Neural progenitor cell (in vitro differentiated cells): ENCODE data around the gene NDUFAF8. TPM values are rescaled to one million over a fixed set of nuclear protein-coding genes. Genes with fewer than 3 reads are reported as not detected.

Source experiments
- DNase-seq: peaks from one replicate; pipeline ENCODE4 v3.0.0-alpha.2; 2016; ENCODE audit warnings: low spot score
- H2AFZ ChIP-seq: fragments of 200-600 bp; sonication (generic); replicated peaks from 2 replicates; pipeline ENCODE4 v1.6.1; 2016; ENCODE audit warnings: antibody characterized with exemption
- H3F3A ChIP-seq: fragments of 200-600 bp; sonication (generic); 2 replicates; pipeline ENCODE4 v1.6.1; 2016; ENCODE audit warnings: antibody characterized with exemption, low read depth
- H3K27ac ChIP-seq: fragments of 200-600 bp; sonication (generic); 2 replicates; pipeline ENCODE4 v1.5.1; 2016; ENCODE audit warnings: mild to moderate bottlenecking
- H3K27me3 ChIP-seq: fragments of 200-600 bp; sonication (generic); 2 replicates; pipeline ENCODE4 v1.6.1; 2016; ENCODE audit warnings: mild to moderate bottlenecking, moderate library complexity
- H3K36me3 ChIP-seq: fragments of 200-600 bp; sonication (generic); 2 replicates; pipeline ENCODE4 v1.5.1; 2016
- H3K4me1 ChIP-seq: fragments of 200-600 bp; sonication (generic); 2 replicates; pipeline ENCODE4 v1.6.1; 2016; ENCODE audit warnings: mixed run types
- H3K4me2 ChIP-seq: fragments of 200-600 bp; sonication (generic); 2 replicates; pipeline ENCODE4 v1.6.1; 2016
- H3K4me3 ChIP-seq: fragments of 200-600 bp; sonication (generic); 2 replicates; pipeline ENCODE4 v1.5.1; 2016
- H3K79me2 ChIP-seq: fragments of 200-600 bp; sonication (generic); 2 replicates; pipeline ENCODE4 v1.6.1; 2016; ENCODE audit warnings: low read depth
- H3K9ac ChIP-seq: fragments of 200-600 bp; sonication (generic); 2 replicates; pipeline ENCODE4 v1.6.1; 2016
- H3K9me3 ChIP-seq: fragments of 200-600 bp; sonication (generic); 2 replicates; pipeline ENCODE4 v1.5.1; 2016; ENCODE audit warnings: low read depth
- H4K20me1 ChIP-seq: fragments of 200-600 bp; sonication (generic); 2 replicates; pipeline ENCODE4 v1.6.1; 2016; ENCODE audit warnings: low read depth
- H3K27ac Mint-ChIP-seq: 3 replicates; pipeline ENCODE4 v1.8.0; 2021; ENCODE audit warnings: mixed read lengths
- H3K27me3 Mint-ChIP-seq: 2 replicates; pipeline ENCODE4 v1.8.0; 2022; ENCODE audit warnings: low read depth, mild to moderate bottlenecking, inconsistent platforms, moderate library complexity, mixed read lengths; ENCODE audit not compliant: insufficient read depth
- H3K36me3 Mint-ChIP-seq: 3 replicates; pipeline ENCODE4 v1.8.0; 2021; ENCODE audit warnings: mixed read lengths
- H3K4me1 Mint-ChIP-seq: 3 replicates; pipeline ENCODE4 v1.8.0; 2021; ENCODE audit warnings: mixed read lengths
- H3K4me3 Mint-ChIP-seq: 3 replicates; pipeline ENCODE4 v1.8.0; 2021; ENCODE audit warnings: mild to moderate bottlenecking, moderate library complexity, mixed read lengths
- H3K9me3 Mint-ChIP-seq: 3 replicates; pipeline ENCODE4 v1.8.0; 2020; ENCODE audit warnings: mixed read lengths
- EZH2 ChIP-seq: fragments of 200-600 bp; sonication (generic); IDR thresholded peaks from 2 replicates; pipeline ENCODE4 v1.6.1; 2017; ENCODE audit warnings: antibody characterized with exemption, mild to moderate bottlenecking, moderate library complexity
- EZH2phosphoT487 ChIP-seq: fragments of 200-600 bp; sonication (generic); IDR thresholded peaks from 2 replicates; pipeline ENCODE4 v1.6.1; 2017; ENCODE audit warnings: antibody characterized with exemption
- total RNA-seq: library from RNA; depleted of rRNA; stranded (reverse); fragments of >200 nt; gene quantifications from 2 replicates; pipeline ENCODE4 v1.2.3, GENCODE V29; 2015; ENCODE audit warnings: low replicate concordance
- TF ChIP-seq, protein P1 (sequence below): fragments of 200-600 bp; sonication (generic); IDR thresholded peaks from 2 replicates; pipeline ENCODE4 v1.5.1; 2017; ENCODE audit warnings: antibody characterized with exemption, mild to moderate bottlenecking

NDUFAF8 gene
- total RNA-seq, 1 donor from 2014 or later = 34.7 TPM

DNA sequence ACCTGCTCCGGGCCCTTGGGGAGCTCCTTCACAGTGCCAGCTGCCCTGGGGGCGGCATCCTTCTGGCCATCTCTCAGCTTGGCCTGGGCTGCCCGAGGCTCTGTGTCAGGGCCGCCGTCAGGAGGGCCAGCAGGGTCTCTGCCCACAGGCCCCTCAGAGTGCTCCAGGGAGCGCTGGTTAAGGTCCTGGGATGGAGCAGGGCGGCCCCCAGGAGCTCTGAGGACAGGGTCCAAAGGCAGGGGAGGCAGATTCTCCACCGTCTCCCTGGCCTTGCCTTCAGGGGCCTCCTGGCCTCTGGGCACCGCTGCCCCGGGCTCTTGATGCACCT, 7.2 kb downstream of the NDUFAF8 start:
- Histone ChIP-seq H3K4me2 (no peak overlapping the region), H2AFZ (no peak overlapping the region), H3K9ac (no peak overlapping the region), H3K4me1 (no peaks in the 10 kb centered on the region), H3F3A (peaks cover 16% of the 10 kb centered on the region), H3K27me3 (no peaks in the 10 kb centered on the region), H3K36me3 (no peaks in the 10 kb centered on the region), H3K9me3 (no peaks in the 10 kb centered on the region), H4K20me1 (peaks cover 9% of the 10 kb centered on the region), H3K27ac (no peak overlapping the region), H3K4me3 (no peak overlapping the region), H3K79me2 (no peaks in the 10 kb centered on the region)
- H3K4me1 Mint-ChIP-seq = peaks cover 11% of the 10 kb centered on the region
- no peaks in the 10 kb centered on the region for H3K9me3 Mint-ChIP-seq
- H3K36me3 Mint-ChIP-seq = peaks cover 2% of the 10 kb centered on the region
- no peak overlapping the region for H3K4me3 Mint-ChIP-seq
- no peak for TF ChIP-seq EZH2phosphoT487
- TF ChIP-seq, protein P1, sequence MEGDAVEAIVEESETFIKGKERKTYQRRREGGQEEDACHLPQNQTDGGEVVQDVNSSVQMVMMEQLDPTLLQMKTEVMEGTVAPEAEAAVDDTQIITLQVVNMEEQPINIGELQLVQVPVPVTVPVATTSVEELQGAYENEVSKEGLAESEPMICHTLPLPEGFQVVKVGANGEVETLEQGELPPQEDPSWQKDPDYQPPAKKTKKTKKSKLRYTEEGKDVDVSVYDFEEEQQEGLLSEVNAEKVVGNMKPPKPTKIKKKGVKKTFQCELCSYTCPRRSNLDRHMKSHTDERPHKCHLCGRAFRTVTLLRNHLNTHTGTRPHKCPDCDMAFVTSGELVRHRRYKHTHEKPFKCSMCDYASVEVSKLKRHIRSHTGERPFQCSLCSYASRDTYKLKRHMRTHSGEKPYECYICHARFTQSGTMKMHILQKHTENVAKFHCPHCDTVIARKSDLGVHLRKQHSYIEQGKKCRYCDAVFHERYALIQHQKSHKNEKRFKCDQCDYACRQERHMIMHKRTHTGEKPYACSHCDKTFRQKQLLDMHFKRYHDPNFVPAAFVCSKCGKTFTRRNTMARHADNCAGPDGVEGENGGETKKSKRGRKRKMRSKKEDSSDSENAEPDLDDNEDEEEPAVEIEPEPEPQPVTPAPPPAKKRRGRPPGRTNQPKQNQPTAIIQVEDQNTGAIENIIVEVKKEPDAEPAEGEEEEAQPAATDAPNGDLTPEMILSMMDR = no peak
- no peak for TF ChIP-seq EZH2
- no peak for DNase-seq
- no peak overlapping the region for H3K27ac Mint-ChIP-seq
- H3K27me3 Mint-ChIP-seq = peaks cover 8% of the 10 kb centered on the region

DNA sequence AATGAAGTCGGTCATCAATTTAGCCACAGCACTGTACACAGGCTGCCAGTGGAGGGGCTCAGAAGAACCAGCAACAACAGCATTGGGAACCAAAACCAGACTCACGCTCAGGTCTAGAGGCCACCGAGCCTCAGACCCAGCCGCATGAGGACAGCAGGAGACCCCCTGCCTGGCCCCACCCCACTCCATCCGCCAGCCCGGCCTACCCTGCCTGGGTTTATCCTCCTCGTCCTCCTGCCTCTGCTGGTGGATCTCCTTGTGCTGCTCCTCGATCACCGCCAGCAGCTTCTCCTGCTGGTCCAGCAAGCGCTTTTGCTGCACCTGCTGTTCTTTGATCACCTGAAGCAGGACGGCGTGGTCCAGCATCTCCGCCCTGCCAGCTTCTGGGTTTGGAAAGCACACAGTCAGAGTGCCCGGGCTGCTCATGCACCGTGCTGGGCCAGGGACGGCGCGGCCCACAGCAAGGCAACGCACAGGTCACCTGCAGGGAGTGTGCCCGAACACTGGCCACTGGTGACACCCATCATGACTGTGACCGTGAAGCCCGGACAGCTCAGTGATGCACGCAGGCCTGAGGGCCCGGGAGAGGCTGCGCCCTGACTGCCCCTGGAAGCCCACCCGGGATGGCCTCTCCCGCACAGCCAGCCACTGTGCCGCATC, 7.7 kb downstream of the NDUFAF8 start:
- Histone ChIP-seq H3K9ac (no peak overlapping the region), H2AFZ (no peak overlapping the region), H3K4me2 (no peak overlapping the region), H4K20me1 (peaks cover 9% of the 10 kb centered on the region), H3K9me3 (no peaks in the 10 kb centered on the region), H3K4me3 (no peak overlapping the region), H3K4me1 (no peaks in the 10 kb centered on the region), H3K27ac (no peak overlapping the region), H3K36me3 (no peaks in the 10 kb centered on the region), H3K27me3 (no peaks in the 10 kb centered on the region), H3F3A (peaks cover 13% of the 10 kb centered on the region), H3K79me2 (no peaks in the 10 kb centered on the region)
- no peak for TF ChIP-seq EZH2phosphoT487
- TF ChIP-seq, protein P1 = no peak
- no peak for TF ChIP-seq EZH2
- Mint-ChIP-seq H3K27me3 (peaks cover 6% of the 10 kb centered on the region), H3K4me1 (peaks cover 14% of the 10 kb centered on the region), H3K27ac (no peak overlapping the region), H3K9me3 (no peaks in the 10 kb centered on the region), H3K36me3 (peaks cover 2% of the 10 kb centered on the region), H3K4me3 (no peak overlapping the region)
- DNase-seq = no peak

DNA sequence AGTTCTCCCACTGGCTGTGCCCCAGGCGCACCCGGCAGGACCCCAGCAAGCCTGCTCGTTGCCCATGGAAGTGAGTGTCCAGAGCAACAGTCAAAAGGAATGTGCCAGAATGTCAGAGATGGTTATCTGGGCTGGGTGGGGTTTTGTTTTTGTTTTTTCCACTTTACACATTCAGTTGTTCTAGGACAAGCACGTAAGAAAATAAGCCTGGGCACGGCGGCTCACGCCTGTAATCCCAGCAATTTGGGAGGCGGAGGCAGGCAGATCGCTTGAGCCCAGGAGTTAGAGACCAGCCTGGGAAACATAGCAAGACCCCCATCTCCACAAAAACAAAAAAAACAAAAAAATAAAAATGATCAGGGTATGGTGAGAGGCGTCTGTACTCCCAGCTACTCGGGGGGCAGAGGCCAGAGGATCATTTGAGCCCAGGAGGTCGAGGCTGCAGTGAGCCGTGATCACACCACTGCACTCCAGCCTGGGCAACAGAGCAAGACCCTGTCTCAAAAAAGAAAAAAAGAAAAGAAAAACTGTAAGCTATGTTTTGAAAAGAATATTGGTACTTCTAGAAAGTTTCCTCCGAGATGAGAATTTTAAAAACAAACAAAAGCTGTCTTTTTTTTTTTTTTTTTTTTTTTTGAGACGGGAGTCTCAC, 8.3 kb downstream of the NDUFAF8 start:
- TF ChIP-seq, protein P1 = no peak
- TF ChIP-seq EZH2 = no peak
- TF ChIP-seq EZH2phosphoT487 = no peak
- peaks cover 4% of the 10 kb centered on the region for H3K27me3 Mint-ChIP-seq
- H3K27me3 ChIP-seq = no peaks in the 10 kb centered on the region

More for the DNA sequence above, 8.3 kb downstream of the NDUFAF8 start:
- DNase-seq = no peak
- peaks cover 15% of the 10 kb centered on the region for H3K4me1 Mint-ChIP-seq
- no peak overlapping the region for H2AFZ ChIP-seq
- H3K27ac ChIP-seq = no peak overlapping the region
- no peak overlapping the region for H3K27ac Mint-ChIP-seq
- peaks cover 8% of the 10 kb centered on the region for H3F3A ChIP-seq
- no peak overlapping the region for H3K9ac ChIP-seq
- H3K4me1 ChIP-seq = no peaks in the 10 kb centered on the region
- H3K9me3 ChIP-seq = no peaks in the 10 kb centered on the region
- no peak overlapping the region for H3K4me3 ChIP-seq
- no peak overlapping the region for H3K4me3 Mint-ChIP-seq
- H3K36me3 Mint-ChIP-seq = peaks cover 2% of the 10 kb centered on the region
- peaks cover 12% of the 10 kb centered on the region for H4K20me1 ChIP-seq
- no peaks in the 10 kb centered on the region for H3K79me2 ChIP-seq
- H3K4me2 ChIP-seq = no peak overlapping the region
- no peaks in the 10 kb centered on the region for H3K36me3 ChIP-seq
- H3K9me3 Mint-ChIP-seq = no peaks in the 10 kb centered on the region
